Measurements from ENCODE around the gene SLC2A4RG. TPM values are rescaled to one million over a fixed set of nuclear protein-coding genes. Genes with fewer than 3 reads are reported as not detected.

The SLC2A4RG gene
- total and polyA plus RNA-seq, 2 of the 13 experiments (the other 11 are each of a cell fraction or from before 2014, with no cell fraction given) = 91.4 to 95.9 TPM

- TF ChIP-seq ZNF407 (CRISPR knock-in tag; IDR thresholded peaks at IDR 0.05; ENCODE audit: not compliant biosample characterization) (no peak), KLF11 (CRISPR knock-in tag; IDR thresholded peaks at IDR 0.05) (no peak), ZNF879 (CRISPR knock-in tag; IDR thresholded peaks at IDR 0.05) (no peak), RNF2 (conservative IDR thresholded peaks at IDR 0.05; ENCODE audit: low read depth) (no peak), PRMT3 (CRISPR knock-in tag; IDR thresholded peaks at IDR 0.05; ENCODE audit: borderline replicate concordance, low read depth) (no peak), HOXD1 (CRISPR knock-in tag; IDR thresholded peaks at IDR 0.05) (0 out of 2 replicates have a peak, but pooled peaks have one; percentile 27), ARID3A (IDR thresholded peaks at IDR 0.05; ENCODE audit: low read depth, low read length) (no peak), MAFK (conservative IDR thresholded peaks at IDR 0.05 in 1 of 2, IDR thresholded peaks at IDR 0.05 in 1 of 2; ENCODE audit: low read length in 2 of 2) (peak; percentile 46 to 61; a peak in 3 of 4 replicates), ZNF652 (CRISPR knock-in tag; IDR thresholded peaks at IDR 0.05; ENCODE audit: borderline replicate concordance, low read depth) (no peak), ZNF776 (CRISPR knock-in tag; IDR thresholded peaks at IDR 0.05) (no peak)
Measured at GRCh38 chr20:63777614-63778013, 38.0 kb downstream of the SLC2A4RG start (continued).

All from HepG2 (cell line).